Stimulated activated CD8-positive, alpha-beta memory T cell treated with anti-CD3 and anti-CD28 coated beads, Interleukin-4, amount 100 ng/mL, for 24 hours (primary cell): Measurements from ENCODE around the gene BHLHE23.

ENCODE experiments used
- DNase-seq: peaks from one replicate; pipeline ENCODE4 v3.0.0-alpha.2; 2020; ENCODE audit warnings: low read depth

Gene BHLHE23

GRCh38 chr20:63009045-63009961 is 2.5 kb upstream of the BHLHE23 start:
- DNase-seq = peak; percentile 71

- DNase-seq = no peak
Measured at GRCh38 chr20:63008541-63009044, 1.8 kb upstream of the BHLHE23 start.

DNA sequence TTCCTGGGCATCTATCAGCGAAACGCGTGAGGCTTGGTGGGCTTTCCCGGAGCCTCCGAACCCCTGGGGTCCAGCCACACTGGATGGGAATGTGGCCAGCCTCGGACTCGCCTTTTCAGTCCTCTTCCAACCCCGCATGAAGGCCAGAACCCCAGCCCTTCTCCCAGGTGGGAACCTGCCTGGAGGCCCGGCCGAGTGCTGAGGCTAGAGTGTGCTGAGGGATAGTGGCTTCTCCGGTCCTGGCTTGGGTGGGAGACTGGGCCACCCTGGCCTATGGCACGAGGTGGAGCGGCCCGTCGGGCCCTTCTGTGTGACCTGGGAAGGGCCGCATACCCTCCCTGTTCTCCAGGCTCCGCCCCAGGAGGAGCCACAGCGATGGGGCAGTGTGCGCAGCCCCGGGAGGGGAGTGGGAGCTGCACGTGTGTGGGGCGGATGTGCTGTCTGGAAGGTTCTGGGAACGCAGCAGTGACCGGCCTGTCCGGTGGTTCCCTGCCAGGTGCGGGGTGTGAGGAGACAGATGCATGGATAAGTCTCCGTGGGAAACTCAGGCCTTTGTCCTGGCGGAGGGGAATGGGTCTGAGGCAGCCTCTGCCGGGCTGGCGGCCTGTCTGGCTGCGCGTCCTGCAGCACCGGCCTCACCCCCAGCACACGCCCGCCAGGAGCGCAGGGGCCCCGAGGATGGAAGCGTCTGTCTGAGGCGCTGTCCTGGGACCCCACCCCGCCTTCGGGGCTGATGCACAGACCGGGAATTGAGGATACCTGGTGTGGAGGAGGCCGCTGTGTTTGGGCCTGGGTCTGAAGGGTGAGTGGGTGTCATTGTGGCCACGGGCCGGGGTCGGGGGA is 1.1 kb upstream of the BHLHE23 start:
- no peak for DNase-seq

DNA sequence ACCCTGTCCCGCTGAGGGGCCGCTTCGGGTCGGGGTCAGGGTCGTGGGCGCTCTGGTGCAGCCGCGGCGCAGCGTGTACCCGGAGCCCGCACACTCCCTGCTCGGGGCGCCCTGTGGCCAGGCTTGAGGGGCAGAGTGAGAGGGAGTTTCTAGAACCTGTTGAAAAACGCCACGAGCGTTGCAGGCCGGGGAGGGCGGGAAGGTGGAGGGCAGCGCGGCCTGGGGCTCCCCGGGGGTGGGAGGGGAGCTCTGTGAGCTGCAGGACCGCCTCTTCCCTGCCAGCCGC is 539 bp upstream of the BHLHE23 start:
- DNase-seq = no peak

DNA sequence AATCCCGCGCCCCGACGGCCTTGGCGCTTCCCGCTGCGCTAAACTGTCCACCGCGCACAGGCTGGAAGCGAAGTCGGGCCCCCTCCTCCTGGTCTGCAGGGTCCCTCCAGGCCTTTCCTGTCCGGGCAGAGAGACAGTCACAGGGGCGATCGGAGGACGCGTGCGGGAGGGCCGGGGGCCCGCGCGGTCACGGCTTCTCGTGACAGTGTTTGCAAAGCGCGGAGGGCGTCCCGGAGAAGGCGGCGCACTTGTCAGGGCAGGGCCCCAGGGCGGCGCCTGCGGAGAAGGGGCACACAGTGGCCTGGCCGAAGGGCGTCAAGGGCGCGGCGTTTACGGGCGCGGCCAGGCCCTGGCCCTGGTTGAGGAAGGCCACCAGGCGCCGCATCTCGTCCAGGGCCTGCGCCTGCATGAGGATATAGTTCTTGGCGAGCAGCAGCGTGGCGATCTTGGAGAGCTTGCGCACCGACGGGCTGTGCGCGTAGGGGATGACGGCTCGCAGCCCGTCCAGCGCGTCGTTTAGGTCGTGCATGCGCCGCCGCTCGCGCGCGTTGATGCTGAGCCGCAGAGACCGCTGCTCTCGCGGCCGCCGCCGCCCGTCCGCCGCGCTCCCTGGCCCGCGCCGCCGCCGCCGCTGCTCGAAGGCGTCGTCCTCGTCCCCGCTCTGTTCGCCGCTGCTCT is 763 bp downstream of the BHLHE23 start:
- DNase-seq = no peak

- DNase-seq = no peak
Measured at GRCh38 chr20:63005365-63005861, 1.4 kb downstream of the BHLHE23 start.

DNA sequence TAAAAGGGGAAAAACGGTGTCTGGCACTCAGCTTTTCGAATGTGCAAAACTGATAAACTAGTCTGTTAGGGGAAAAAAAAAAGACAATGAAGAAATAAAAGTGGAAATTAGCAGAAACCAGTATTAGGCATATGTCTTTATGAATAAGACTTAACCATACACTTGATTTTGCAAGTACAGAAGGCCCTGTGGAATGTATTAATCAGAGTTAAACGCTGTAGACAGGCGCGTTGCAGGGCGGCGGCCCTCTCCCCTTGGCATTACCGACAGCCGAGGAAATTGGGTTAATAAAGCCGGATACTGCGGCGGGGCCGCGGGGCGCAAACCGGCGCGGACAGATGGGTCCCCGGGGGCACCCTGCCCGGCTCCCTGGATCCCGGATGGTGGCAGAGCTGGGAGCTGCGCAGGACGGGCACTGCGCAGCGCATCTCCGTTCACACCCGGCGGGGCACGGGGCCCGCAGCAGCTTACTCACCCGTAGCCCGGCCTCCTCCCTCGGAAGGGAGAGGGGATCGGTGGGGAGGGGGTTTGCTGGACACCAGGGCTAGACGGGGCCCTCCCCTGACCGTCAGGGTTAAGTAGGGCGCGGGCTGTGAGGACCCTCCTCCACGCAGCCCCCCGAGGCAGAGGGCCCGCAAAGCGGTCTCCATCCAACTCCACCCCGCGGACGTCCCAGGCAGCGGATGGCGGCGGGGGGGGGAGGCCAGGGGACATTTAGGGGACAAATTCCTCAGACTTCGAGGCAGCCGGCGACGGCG is 2.0 kb downstream of the BHLHE23 start:
- no peak for DNase-seq

- DNase-seq = no peak
Measured at GRCh38 chr20:63003546-63003945, 3.2 kb downstream of the BHLHE23 start.

- no peak for DNase-seq
Measured at GRCh38 chr20:63002511-63002910, 4.3 kb downstream of the BHLHE23 start.

- no peak for DNase-seq
Measured at GRCh38 chr20:63000958-63001357, 5.8 kb downstream of the BHLHE23 start.

GRCh38 chr20:63000036-63000435 is 6.7 kb downstream of the BHLHE23 start:
- DNase-seq = no peak

GRCh38 chr20:62999580-62999979 is 7.2 kb downstream of the BHLHE23 start:
- no peak for DNase-seq

DNA sequence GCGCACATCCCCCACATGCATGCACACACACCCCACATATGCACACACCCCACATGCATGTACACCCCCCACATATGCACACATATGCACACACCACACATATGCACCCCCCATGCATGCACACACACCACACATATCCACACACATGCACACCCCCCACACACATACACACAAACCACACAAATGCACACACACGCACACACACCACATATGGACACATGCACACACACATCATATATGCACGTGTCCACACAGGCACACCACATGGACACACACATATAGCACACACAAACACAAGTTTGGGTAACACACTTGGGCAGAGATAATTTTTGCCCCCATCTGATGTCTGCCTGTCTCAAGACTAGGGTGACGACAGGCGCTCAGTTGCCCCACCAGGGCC is 8.3 kb downstream of the BHLHE23 start:
- DNase-seq = no peak

- DNase-seq = no peak
Measured at GRCh38 chr20:62997417-62998035, 9.2 kb downstream of the BHLHE23 start.

- no peak for DNase-seq
Measured at GRCh38 chr20:62996596-62996982, 10.2 kb downstream of the BHLHE23 start.

DNA sequence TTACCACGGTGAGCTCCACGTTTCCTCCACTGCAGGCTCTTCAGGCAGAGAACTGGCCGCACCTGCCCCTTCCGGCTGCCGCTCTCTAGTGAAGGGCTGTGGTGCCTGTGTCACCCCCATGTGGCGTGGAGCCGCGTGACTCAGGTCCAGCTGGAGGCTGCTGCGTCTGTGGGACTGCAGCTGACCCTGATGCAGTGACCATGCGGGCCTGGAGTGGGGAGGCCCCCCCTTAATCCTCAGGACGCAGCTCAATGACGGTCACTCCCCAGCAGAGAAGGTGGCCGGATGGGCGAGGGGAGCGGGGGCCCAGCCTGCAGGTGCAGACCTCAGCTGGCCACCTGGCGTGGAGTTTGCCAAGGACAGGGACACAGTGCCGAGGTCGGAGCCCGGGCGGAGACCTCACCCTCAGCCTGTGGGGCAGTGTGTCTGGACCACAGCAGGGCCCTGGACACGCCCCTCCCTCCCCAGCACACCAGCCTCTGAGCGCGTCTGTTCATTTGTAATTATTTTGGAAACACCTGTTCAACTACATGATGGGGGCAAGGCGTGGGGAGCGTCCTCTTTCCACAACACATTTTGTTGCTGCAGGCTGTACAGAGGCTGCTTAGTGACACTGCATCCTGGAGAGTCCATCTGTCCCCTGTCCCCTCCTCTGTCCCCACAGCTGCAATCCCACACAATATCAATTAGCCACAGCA is 10.7 kb downstream of the BHLHE23 start:
- DNase-seq = no peak

DNA sequence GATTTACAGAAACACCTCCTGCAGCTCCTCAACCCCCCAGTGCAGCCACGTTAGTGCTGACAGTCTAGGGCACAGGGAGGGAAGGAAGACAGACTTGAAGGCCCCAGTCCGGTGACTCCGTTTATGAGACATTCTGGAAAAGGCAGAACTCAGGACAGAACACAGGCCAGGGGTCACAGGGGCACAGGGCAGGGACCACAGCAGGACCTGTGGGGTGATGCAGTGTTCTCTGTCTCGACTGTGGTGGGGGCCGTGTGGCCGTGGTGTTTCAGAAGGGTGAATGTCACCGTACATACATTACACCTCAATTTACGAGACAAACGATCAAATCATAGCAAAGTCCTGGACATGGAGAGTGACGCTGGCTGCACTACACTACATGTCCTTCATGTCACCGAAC is 11.3 kb downstream of the BHLHE23 start:
- no peak for DNase-seq

DNA sequence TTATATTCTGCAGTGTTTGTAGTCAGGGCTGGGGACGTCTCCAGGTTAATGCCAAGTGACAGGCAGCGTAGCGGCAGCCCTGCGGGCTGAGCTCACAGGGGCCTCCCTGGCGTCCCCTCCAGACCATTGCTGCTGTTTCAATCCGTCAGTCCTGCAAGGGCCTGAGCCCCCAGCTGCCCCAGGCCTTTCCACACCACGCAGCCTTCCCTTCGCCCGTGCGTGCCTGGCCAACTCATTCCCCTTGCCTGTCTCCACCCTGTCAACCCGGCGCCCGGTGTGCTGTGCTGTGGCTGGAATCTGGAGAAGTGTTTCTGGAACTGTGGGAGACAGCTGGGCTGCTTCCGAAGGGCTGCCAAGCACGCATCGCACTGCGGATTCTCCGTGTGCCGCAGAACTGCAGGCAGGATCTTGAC is 11.9 kb downstream of the BHLHE23 start:
- DNase-seq = no peak

DNA sequence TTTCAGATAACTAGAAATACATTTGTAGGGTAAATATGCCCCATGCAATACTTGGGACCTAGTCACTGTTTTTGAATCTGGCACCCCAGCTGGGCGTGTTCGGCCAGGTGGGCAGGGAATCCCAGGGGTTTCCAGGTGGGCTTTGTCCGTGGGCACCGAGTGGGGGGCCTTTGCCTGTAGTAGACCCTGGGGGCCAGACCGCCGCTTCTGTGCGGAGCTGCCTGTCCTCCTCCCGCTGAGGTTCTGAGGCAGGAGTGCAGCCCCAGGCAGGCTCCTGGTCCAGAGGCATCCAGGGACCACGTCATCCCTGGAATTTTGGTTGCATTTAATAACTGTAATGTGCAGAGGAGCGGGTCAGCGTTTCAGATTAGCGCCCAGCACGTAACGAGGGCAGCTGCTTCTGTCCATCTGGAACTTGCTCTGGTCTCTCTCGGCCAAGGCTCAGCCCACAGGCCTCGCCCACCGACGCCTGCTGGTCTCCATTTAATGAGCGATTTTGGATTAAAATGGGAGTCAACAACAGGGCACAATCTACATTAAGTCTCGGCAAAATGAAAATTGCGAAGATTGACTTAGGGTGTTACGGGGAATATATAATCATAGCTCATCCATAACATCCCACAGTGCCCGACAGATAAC is 12.8 kb downstream of the BHLHE23 start:
- no peak for DNase-seq

- DNase-seq = no peak
Measured at GRCh38 chr20:62991863-62992262, 14.9 kb downstream of the BHLHE23 start.
